ENCODE results near the gene PAN2. TPM values are rescaled to one million over a fixed set of nuclear protein-coding genes. Genes with fewer than 3 reads are reported as not detected.
"Not testable (repeated sequence)": the region's sequence is repeated elsewhere in the genome, so short reads cannot be mapped to it uniquely, and the experiment has no call there.

The PAN2 gene
- total RNA-seq, 1 donor from 2014 or later: 21.3 TPM

DNA sequence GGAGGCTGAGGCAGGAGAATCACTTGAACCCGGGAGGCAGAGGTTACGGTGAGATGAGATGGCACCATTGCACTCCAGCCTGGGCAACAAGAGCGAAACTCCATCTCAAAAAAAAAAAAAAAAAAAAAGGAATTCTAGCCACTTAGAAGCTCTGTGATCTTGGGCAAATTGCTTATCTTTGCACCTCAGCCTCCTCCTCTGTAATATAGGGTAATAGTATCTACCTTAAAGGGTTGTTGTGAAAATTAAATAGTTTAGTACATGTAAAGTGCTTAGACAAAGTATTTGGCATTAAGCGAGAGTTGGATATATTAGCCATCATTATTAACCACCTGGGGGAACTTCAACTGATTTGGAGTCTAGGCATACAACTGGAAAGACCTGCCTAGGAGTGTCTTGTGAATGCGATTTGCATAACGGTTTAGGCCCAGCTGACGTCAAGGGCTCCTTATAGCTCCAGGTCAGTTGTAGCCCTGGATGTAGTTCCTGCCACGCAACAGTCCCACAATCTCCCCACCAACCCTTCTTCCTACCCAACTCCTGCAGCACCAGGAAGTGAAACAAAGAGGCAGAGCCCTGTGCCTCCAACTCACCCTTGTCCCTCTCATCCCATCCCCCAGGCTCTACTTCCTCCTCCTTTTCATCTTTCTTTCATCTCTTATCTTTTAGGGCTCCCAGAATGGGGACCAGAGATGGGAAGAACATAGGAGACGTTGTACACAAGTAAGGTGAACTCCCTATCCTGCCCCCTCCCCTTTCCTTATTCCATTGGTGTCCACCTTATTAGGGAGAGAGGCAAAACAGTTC is 2.8 kb upstream of the PAN2 start:
- no peak for DNase-seq (ENCODE audit: low spot score)
- no peaks in the 10 kb centered on the region for H3K9me3 Mint-ChIP-seq
- H3K27ac Mint-ChIP-seq: peak overlapping the region; percentile 47
- peaks cover 60% of the 10 kb centered on the region for H3K4me1 Mint-ChIP-seq (ENCODE audit: low read depth)
- intact Hi-C loops (cut with micrococcal nuclease): loop anchor here (10.0 kb wide), 1 partner anchor 748 kb away; the partner anchor contains the start of gene NAB2
- H3K36me3 Mint-ChIP-seq (ENCODE audit: low read depth): peaks cover 14% of the 10 kb centered on the region
- no peaks in the 10 kb centered on the region for H3K27me3 Mint-ChIP-seq (ENCODE audit: insufficient read depth)
- H3K4me3 Mint-ChIP-seq: peak overlapping the region; percentile 58

DNA sequence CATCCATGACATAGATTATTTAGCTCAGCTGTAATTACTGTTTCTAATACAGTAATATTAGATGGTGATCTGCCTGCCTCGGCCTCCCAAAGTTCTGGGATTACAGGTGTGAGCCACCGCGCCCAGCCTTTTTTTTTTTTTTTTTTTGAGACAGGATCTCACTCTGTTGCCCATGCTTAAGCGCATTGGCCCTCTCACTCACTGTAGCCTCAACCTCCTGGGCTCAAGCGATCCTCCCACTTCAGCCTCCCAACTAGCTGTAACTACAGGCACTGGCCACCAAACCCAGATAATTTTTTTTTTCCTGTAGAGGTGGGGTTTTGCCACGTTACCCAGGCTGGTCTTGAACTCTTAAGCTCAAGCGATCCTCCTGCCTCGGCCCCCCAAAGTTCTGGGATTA is 1.7 kb upstream of the PAN2 start:
- intact Hi-C loops (cut with micrococcal nuclease): loop anchor here (2.0 to 10.0 kb wide), 2 partner anchors 183 to 749 kb away; partner anchors contain the start of genes MYL6B and NAB2
- not testable (repeated sequence) for H3K27ac Mint-ChIP-seq; H3K9me3 Mint-ChIP-seq; H3K36me3 Mint-ChIP-seq (ENCODE audit: low read depth); H3K27me3 Mint-ChIP-seq (ENCODE audit: insufficient read depth); H3K4me3 Mint-ChIP-seq; DNase-seq (ENCODE audit: low spot score)
- H3K4me1 Mint-ChIP-seq (ENCODE audit: low read depth): peaks cover 54% of the 10 kb centered on the region

DNA sequence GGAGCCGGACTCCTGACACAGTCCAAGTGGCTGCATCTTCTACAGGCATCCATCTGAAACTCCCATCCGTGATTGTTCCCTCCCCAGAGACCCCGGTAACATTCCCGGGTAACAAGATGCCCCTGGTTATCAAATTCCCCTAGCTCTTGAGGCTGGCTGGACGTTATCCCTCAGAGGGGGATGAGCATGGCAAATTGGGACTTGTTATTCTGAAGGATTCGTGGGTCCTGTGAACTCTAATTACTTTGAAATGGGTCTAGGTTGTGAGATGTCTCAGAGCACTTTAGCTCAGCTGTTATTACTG is 642 bp upstream of the PAN2 start:
- H3K4me3 Mint-ChIP-seq: peak overlapping the region; percentile 87
- DNase-seq (ENCODE audit: low spot score): no peak
- H3K27ac Mint-ChIP-seq: peak overlapping the region; percentile 100
- H3K27me3 Mint-ChIP-seq (ENCODE audit: insufficient read depth): no peaks in the 10 kb centered on the region
- intact Hi-C loops (cut with micrococcal nuclease): loop anchor here (2.0 to 10.0 kb wide), 3 partner anchors 182 to 750 kb away; partner anchors contain the start of genes MYL6B and NAB2
- peaks cover 8% of the 10 kb centered on the region for H3K36me3 Mint-ChIP-seq (ENCODE audit: low read depth)
- no peaks in the 10 kb centered on the region for H3K9me3 Mint-ChIP-seq
- H3K4me1 Mint-ChIP-seq (ENCODE audit: low read depth): peaks cover 47% of the 10 kb centered on the region

DNA sequence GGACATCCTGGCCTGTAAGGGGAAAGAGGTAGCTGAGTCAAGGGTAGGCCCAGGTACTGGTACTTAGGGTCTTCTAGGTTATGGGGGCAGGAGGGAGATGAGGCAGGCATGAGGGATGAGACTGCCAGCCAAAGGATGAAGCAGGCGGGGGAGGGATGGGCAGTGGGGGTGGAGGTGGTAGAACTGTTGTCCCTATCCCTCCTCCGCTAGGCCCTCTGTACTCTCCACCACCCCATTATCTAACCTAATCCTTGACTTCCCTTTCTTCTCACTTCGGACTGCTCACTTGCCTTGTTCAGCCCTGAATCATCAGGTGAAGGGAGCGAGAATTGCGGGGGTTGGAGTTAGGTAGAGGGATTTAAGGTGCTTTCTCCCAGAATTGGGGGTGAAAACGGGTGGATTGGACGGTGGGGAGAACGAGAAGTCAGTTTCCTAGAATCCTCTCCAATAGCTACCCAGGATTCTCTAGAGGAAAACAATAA is 562 bp downstream of the PAN2 start:
- intact Hi-C loops (cut with micrococcal nuclease): loop anchor here (1.0 to 10.0 kb wide), 6 partner anchors 17 to 752 kb away; partner anchors contain the start of genes CS, NAB2, SPRYD4 and STAT2
- H3K9me3 Mint-ChIP-seq: no peaks in the 10 kb centered on the region
- peak overlapping the region; percentile 100 for H3K27ac Mint-ChIP-seq
- peaks cover 35% of the 10 kb centered on the region for H3K4me1 Mint-ChIP-seq (ENCODE audit: low read depth)
- H3K4me3 Mint-ChIP-seq: peak overlapping the region; percentile 87
- DNase-seq (ENCODE audit: low spot score): no peak
- H3K27me3 Mint-ChIP-seq (ENCODE audit: insufficient read depth): no peaks in the 10 kb centered on the region
- no peaks in the 10 kb centered on the region for H3K36me3 Mint-ChIP-seq (ENCODE audit: low read depth)

DNA sequence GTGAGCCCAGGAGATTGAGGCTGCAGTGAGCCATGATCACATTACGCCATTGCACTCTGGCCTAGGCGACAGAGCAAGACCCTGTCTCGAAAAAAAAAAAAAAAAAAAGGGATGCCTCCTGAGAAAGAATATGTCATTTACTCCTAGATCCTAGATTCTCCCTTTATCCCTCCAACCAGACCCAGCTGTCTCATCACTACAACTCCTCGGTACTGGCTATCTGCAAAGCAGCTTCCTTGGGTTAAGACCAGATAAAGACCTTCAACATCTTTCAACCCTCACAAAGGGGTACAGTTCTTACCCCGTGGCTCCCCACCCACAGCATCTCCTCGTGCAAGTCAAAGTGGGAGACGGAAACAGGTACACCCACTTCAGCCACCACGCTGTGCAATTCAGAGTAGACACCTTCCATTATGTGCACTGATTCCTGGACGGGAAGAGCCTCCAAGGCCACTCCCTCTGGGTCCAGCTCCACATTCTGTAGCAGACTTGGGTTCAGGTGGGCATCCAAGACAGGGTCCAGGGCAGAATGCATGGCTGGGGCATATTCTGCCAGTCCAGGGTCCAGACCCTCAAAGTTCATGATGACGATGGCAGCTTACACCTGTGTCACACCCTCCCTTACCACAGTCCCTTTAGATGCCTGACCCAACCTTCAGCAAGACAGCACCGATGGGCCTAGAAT is 1.1 kb downstream of the PAN2 start:
- intact Hi-C loops (cut with micrococcal nuclease): loop anchor here (1.0 to 10.0 kb wide), 6 partner anchors 16 to 752 kb away; partner anchors contain the start of genes CS, NAB2, SPRYD4 and STAT2
- Mint-ChIP-seq H3K27me3 (ENCODE audit: insufficient read depth) (no peaks in the 10 kb centered on the region), H3K9me3 (no peaks in the 10 kb centered on the region), H3K36me3 (ENCODE audit: low read depth) (peaks cover 4% of the 10 kb centered on the region), H3K4me1 (ENCODE audit: low read depth) (peaks cover 30% of the 10 kb centered on the region), H3K27ac (peak overlapping the region; percentile 100), H3K4me3 (peak overlapping the region; percentile 87)
- no peak for DNase-seq (ENCODE audit: low spot score)

DNA sequence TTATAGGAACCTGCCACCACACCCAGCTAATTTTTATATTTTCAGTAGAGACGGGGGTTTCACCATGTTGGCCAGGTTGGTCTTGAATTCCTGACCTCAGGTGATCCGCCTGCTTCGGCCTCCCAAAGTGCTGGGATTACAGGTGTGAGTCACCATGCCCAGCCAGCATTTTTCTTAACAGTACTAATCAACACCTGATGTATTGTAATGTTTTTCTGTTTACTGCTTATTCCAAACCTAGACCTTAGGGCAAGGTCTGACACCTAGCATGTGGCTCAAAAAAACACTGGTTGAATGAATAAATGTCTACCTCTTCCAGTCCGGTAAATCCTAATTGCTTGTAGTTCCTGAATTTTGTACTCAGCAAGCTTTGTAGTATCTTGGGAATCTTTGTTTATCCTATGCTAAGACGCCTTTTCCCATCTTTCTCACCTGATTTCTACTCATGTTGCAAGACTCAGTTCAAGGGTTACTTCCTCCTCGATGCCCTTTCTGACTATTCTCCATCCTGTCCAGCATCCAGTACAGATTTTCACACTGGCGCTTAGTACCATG is 2.8 kb downstream of the PAN2 start:
- Mint-ChIP-seq H3K27me3 (ENCODE audit: insufficient read depth) (no peaks in the 10 kb centered on the region), H3K4me1 (ENCODE audit: low read depth) (peaks cover 16% of the 10 kb centered on the region), H3K36me3 (ENCODE audit: low read depth) (peaks cover 15% of the 10 kb centered on the region), H3K9me3 (no peaks in the 10 kb centered on the region), H3K4me3 (no peak overlapping the region), H3K27ac (no peak overlapping the region)
- no peak for DNase-seq (ENCODE audit: low spot score)
- intact Hi-C loops (cut with micrococcal nuclease): loop anchor here (5.0 to 10.0 kb wide), 2 partner anchors 306 to 754 kb away; partner anchors contain the start of gene NAB2

DNA sequence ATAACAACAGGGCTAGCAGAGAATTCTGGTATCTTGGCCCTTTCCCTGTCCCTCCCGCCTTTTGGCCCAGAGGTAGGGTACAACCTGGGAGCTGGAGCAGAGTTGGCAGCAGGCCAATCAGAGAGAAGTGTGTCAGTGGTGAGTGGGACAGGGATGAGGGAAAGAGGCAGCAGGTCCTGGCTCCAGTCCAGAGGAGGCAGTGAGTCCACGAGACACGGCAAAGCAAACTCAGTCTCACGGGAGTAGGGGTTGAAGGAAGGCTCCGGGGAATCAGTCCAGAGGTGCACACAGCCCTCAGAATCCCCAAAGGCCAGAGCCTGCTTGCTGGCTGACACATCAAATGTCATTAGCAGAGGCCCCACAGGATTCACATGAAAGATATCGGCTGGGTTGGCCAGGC is 7.3 kb downstream of the PAN2 start:
- no peaks in the 10 kb centered on the region for H3K4me1 Mint-ChIP-seq (ENCODE audit: low read depth)
- intact Hi-C loops (cut with micrococcal nuclease): no loop called here
- no peaks in the 10 kb centered on the region for H3K27me3 Mint-ChIP-seq (ENCODE audit: insufficient read depth)
- DNase-seq (ENCODE audit: low spot score): no peak
- no peaks in the 10 kb centered on the region for H3K9me3 Mint-ChIP-seq
- H3K27ac Mint-ChIP-seq: no peak overlapping the region
- no peak overlapping the region for H3K4me3 Mint-ChIP-seq
- H3K36me3 Mint-ChIP-seq (ENCODE audit: low read depth): peaks cover 36% of the 10 kb centered on the region

DNA sequence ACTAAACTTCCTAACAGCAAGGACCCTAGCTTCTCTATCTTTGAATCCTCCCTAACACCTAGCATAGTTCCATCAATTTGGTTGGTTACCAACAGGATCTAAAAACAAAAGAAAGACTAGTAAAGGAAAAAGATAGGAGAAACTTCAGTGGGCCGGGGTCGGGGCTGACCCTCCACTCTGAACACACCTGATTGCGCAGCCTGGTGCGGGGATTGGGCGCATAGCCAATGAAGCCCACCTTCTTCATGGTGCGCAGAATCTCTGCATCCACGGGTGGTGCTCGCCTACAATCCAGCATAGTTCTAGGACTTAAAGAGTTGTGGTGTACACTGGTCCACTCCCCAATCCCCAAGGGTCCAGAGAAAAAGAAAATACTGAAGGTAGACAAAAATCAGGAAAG is 7.7 kb downstream of the PAN2 start:
- Mint-ChIP-seq H3K4me1 (ENCODE audit: low read depth) (no peaks in the 10 kb centered on the region), H3K9me3 (no peaks in the 10 kb centered on the region), H3K36me3 (ENCODE audit: low read depth) (peaks cover 36% of the 10 kb centered on the region), H3K27me3 (ENCODE audit: insufficient read depth) (no peaks in the 10 kb centered on the region), H3K27ac (no peak overlapping the region), H3K4me3 (no peak overlapping the region)
- intact Hi-C loops (cut with micrococcal nuclease): no loop called here
- no peak for DNase-seq (ENCODE audit: low spot score)

DNA sequence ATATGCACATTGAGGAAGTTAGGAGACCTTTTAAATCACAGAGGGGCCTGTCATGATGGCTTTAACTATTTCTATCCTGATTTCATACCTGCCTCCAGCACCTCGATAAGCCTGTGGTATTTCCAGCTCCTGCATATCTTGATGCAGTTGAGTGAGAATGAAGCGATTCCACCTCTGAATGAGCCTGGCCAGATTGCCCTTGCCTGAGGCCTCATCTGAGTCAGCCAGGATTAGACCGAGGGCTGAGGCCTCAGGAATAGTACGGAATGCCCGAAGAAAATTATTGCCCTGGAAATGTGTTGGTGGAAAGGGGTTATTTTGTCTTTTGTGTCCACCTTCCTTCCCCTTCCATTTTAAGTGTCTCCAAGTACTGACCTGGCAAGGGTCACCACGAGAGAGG is 9.6 kb downstream of the PAN2 start:
- DNase-seq (ENCODE audit: low spot score): no peak
- Mint-ChIP-seq H3K9me3 (no peaks in the 10 kb centered on the region), H3K36me3 (ENCODE audit: low read depth) (peaks cover 40% of the 10 kb centered on the region), H3K27me3 (ENCODE audit: insufficient read depth) (no peaks in the 10 kb centered on the region), H3K4me1 (ENCODE audit: low read depth) (no peaks in the 10 kb centered on the region), H3K27ac (no peak overlapping the region), H3K4me3 (no peak overlapping the region)
- intact Hi-C loops (cut with micrococcal nuclease): no loop called here

DNA sequence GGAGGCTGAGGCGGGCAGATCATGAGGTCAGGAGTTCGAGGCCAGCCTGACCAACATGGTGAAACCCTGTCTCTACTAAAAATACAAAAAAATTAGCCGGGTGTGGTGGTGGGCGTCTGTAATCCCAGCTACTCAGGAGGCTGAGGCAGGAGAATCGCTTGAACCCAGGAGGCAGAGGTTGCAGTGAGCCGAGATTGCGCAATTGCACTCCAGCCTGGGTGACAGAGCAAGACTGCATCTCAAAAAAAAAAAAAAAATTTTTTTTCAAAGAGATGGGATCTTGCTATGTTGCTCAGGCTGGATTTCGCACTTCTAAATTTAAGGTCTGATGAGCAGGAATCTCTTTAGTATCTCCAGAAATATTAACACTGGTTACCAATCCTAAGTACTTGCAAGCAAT is 12.2 kb downstream of the PAN2 start:
- DNase-seq (ENCODE audit: low spot score); H3K27me3 Mint-ChIP-seq (ENCODE audit: insufficient read depth); H3K4me3 Mint-ChIP-seq; H3K27ac Mint-ChIP-seq; H3K9me3 Mint-ChIP-seq; H3K4me1 Mint-ChIP-seq (ENCODE audit: low read depth); intact Hi-C loops (cut with micrococcal nuclease): not testable (repeated sequence)
- peaks cover 35% of the 10 kb centered on the region for H3K36me3 Mint-ChIP-seq (ENCODE audit: low read depth)

DNA sequence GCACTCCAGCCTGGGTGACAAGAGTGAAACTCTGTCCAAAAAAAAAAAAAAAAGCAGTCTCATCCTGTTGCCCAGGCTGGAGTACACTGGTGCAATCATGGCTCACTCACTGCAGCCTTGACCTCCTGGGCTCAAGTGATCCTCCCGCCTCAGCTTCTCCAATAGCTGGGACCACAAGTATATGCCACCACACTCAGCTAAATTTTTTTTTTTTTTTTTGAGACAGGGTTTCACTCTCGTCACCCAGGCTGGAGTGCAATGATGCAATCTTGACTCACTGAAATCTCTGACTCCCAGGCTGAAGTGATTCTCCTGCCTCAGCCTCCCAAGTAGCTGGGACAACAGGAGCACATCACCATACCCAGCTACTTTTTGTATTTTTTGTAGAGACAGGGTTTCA is 12.8 kb downstream of the PAN2 start:
- intact Hi-C loops (cut with micrococcal nuclease): no loop called here
- no peaks in the 10 kb centered on the region for H3K4me1 Mint-ChIP-seq (ENCODE audit: low read depth)
- no peak overlapping the region for H3K4me3 Mint-ChIP-seq
- no peak overlapping the region for H3K27ac Mint-ChIP-seq
- peaks cover 32% of the 10 kb centered on the region for H3K36me3 Mint-ChIP-seq (ENCODE audit: low read depth)
- no peaks in the 10 kb centered on the region for H3K27me3 Mint-ChIP-seq (ENCODE audit: insufficient read depth)
- DNase-seq (ENCODE audit: low spot score): no peak
- H3K9me3 Mint-ChIP-seq: no peaks in the 10 kb centered on the region

DNA sequence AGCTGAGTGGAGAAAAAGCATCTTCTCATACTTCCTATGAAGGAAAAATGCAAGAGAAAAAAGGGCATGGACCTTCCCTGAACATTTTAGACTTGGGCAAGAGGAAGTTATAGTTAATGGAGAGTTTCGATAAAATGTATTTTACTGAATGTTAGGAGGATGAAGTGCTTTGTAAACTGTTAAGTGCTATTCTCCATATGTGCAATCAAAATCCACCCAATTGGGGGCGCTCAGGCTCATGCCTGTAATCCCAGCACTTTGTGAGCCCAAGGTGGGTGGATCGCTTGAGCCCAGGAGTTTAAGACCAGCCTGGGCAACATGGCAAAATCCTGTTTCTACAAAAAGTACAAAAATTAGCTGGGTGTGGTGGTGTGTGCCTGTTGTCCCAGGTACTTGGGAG is 16.1 kb downstream of the PAN2 start:
- Mint-ChIP-seq H3K27me3 (ENCODE audit: insufficient read depth) (no peaks in the 10 kb centered on the region), H3K36me3 (ENCODE audit: low read depth) (peaks cover 23% of the 10 kb centered on the region), H3K27ac (no peak overlapping the region), H3K4me1 (ENCODE audit: low read depth) (peaks cover 12% of the 10 kb centered on the region), H3K9me3 (no peaks in the 10 kb centered on the region), H3K4me3 (no peak overlapping the region)
- DNase-seq (ENCODE audit: low spot score): no peak
- intact Hi-C loops (cut with micrococcal nuclease): no loop called here
